Motor neuron (in vitro differentiated cells): ENCODE measurements around the gene MATR3. TPM values are rescaled to one million over a fixed set of nuclear protein-coding genes. Genes with fewer than 3 reads are reported as not detected.
A peak's percentile ranks its signal among the peaks of the same experiment; 100 is the strongest.

Source experiments
- ATAC-seq, 8 experiments: fragments of 200-7000 bp; cut with Tn5 transposase; replicated peaks in 6 of 8; 2 replicates each; pipeline ENCODE4 v1.8.0; 2021; ENCODE audit warnings: mild to moderate bottlenecking in 8 of 8, moderate library complexity in 8 of 8
- H3K27ac ChIP-seq, 2 donors: fragments of 250-450 bp; sonication (Bioruptor Pico); 2 replicates each; pipeline ENCODE4 v1.9.0; 2021; ENCODE audit warnings: antibody characterized with exemption in 2 of 2, mild to moderate bottlenecking in 2 of 2, moderate library complexity in 1 of 2
- H3K4me1 ChIP-seq, 2 donors: fragments of 250-450 bp; sonication (Bioruptor Pico); replicated peaks in 1 of 2; 2 replicates each; pipeline ENCODE4 v1.6.1; 2021; ENCODE audit warnings: antibody characterized with exemption in 2 of 2, mild to moderate bottlenecking in 2 of 2, moderate library complexity in 1 of 2
- H3K4me3 ChIP-seq, 5 donors: fragments of 250-450 bp; sonication (Bioruptor Pico); 2 replicates each; pipeline ENCODE4 v1.9.0; 2021; ENCODE audit warnings: antibody characterized with exemption in 5 of 5, mild to moderate bottlenecking in 5 of 5, moderate library complexity in 4 of 5
- WGBS, 10 experiments: fragments of 450-650 bp; shearing (Covaris generic); methylation state at CpG; one replicate each; pipeline ENCODE4 v1.0.0; 2022; 5-methylcytosine and 5-hydroxymethylcytosine counted together
- in situ Hi-C, 9 experiments: fragments of 400-800 bp; cut with MboI; loops; one replicate each; pipeline ENCODE4 v1.15.0; 2021; ENCODE audit warnings: low sequenced_read_pairs in 9 of 9, low pct_unique_long_range_greater_than_20kb in 2 of 9; ENCODE audit not compliant: unreplicated experiment in 9 of 9
- total RNA-seq, 8 experiments: library from RNA; unstranded; fragments of 300-600 nt; gene quantifications; 2 replicates each; pipeline versions ENCODE4 v1.2.3 to v1.2.4, GENCODE V29; 2022

MATR3 gene
- total RNA-seq, 8 experiments from 2014 or later: 180 to 596 (median 433) TPM

GRCh38 chr5:139275536-139275935 is 18.0 kb upstream of the MATR3 start:
- no peak for ATAC-seq
- Histone ChIP-seq H3K27ac (no peak overlapping the region), H3K4me1 (peaks cover 25 to 28% of the 10 kb centered on the region in 2 donors), H3K4me3 (no peak overlapping the region)
- 0 to 100% (median 84%) methylated on average over 1 to 3 of the region's 4 CpGs; no CpG with 5 or more reads in 2 of the 10 experiments for WGBS, 10 experiments
- in situ Hi-C loops: loop anchor here in 1 of 9 experiments (25.0 kb wide), 1 partner anchor 688 kb away; the partner anchor contains the start of gene HSPA9

DNA sequence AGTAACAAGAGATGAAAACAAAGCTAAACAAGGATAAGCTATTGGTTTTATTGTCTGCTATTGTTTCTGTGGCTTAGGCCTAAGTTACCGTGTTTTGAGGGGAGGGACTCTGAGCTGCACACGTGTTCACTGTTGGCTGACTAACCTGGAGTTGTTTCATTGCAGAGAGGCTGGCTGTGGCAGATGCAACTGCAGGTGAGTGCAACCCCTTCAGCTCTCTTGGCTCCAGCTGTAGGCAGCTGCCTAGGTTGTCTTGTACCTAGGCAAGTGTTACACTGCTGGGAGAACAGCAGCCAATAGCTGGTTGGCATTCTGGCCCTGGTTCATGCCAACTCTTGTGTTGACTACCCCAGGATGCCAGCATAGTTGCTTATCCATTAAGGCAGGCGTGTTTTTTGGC is 17.6 kb upstream of the MATR3 start:
- Histone ChIP-seq H3K4me1 (peaks cover 25 to 28% of the 10 kb centered on the region in 2 donors), H3K27ac (no peak overlapping the region), H3K4me3 (no peak overlapping the region)
- 8 to 100% (median 43%) methylated on average over 1 to 3 of the region's 3 CpGs; no CpG with 5 or more reads in 1 of the 10 experiments for WGBS, 10 experiments
- in situ Hi-C loops: loop anchor here in 1 of 9 experiments (25.0 kb wide), 1 partner anchor 689 kb away; the partner anchor contains the start of gene HSPA9
- ATAC-seq: no peak

GRCh38 chr5:139276426-139276825 is 17.1 kb upstream of the MATR3 start:
- peaks cover 25 to 28% of the 10 kb centered on the region in 2 donors for H3K4me1 ChIP-seq
- WGBS, 10 experiments: 19 to 100% (median 83%) methylated on average over 1 to 2 of the region's 2 CpGs; no CpG with 5 or more reads in 1 of the 10 experiments
- ATAC-seq: no peak
- no peak overlapping the region for H3K4me3 ChIP-seq
- H3K27ac ChIP-seq: no peak overlapping the region
- in situ Hi-C loops: loop anchor here in 1 of 9 experiments (25.0 kb wide), 1 partner anchor 689 kb away; the partner anchor contains the start of gene HSPA9

DNA sequence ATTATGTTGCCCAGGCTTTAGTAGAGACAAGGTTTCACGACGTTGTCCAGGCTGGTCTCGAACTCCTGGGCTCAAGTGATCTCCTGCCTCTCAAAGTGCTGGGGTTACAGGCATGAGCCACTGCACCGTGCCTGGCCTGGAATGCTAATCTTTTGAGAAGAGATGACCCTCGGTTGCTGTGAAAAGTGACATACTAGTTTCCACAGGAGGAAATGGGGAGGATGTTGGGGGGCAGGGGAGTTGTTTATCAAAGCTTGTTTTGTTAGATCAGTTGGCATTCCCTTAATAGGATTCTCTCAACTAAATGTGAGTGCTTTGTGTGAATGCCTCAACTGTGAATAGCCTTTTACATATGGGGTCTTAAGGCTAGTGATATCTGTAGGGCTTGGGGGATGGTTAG is 16.4 kb upstream of the MATR3 start:
- WGBS, 10 experiments: 20 to 100% (median 68%) methylated on average over 1 to 4 of the region's 5 CpGs; no CpG with 5 or more reads in 4 of the 10 experiments
- in situ Hi-C loops: loop anchor here in 1 of 9 experiments (25.0 kb wide), 1 partner anchor 690 kb away; the partner anchor contains the start of gene HSPA9
- no peak overlapping the region for H3K4me3 ChIP-seq

GRCh38 chr5:139278540-139279274 is 14.8 kb upstream of the MATR3 start:
- Histone ChIP-seq H3K27ac (no peak overlapping the region), H3K4me3 (no peak overlapping the region), H3K4me1 (peaks cover 9 to 13% of the 10 kb centered on the region in 2 donors)
- WGBS, 10 experiments: 80 to 100% (median 100%) methylated on average over 1 to 6 of the region's 6 CpGs; no CpG with 5 or more reads in 1 of the 10 experiments
- in situ Hi-C loops: loop anchor here in 1 of 9 experiments (25.0 kb wide), 1 partner anchor 691 kb away; the partner anchor contains the start of gene HSPA9
- ATAC-seq: no peak

More for the DNA sequence above, 16.4 kb upstream of the MATR3 start:
- no peak overlapping the region for H3K27ac ChIP-seq
- ATAC-seq: no peak
- peaks cover 24 to 25% of the 10 kb centered on the region in 2 donors for H3K4me1 ChIP-seq

DNA sequence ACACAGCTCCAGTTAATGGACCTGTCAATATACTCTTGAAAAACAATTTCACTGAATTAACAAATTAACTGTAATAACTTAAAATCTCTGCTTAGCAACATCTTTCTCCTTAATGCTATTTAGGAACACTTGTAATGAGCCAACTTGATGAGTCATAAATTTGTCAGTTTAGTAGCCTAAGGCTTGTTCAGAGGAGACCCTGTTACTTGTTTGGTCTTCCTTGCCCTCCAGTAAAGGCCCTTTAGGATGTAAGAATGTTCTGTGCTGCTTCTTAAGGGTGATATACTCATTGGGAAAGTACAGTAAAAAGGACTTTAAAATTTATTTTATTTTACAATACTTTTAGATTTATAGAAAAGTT is 11.4 kb upstream of the MATR3 start:
- Histone ChIP-seq H3K4me1 (no peaks in the 10 kb centered on the region), H3K4me3 (no peak overlapping the region), H3K27ac (no peak overlapping the region)
- no peak for ATAC-seq
- in situ Hi-C loops: loop anchor here in 1 of 9 experiments (25.0 kb wide), 1 partner anchor 695 kb away; the partner anchor contains the start of gene HSPA9

DNA sequence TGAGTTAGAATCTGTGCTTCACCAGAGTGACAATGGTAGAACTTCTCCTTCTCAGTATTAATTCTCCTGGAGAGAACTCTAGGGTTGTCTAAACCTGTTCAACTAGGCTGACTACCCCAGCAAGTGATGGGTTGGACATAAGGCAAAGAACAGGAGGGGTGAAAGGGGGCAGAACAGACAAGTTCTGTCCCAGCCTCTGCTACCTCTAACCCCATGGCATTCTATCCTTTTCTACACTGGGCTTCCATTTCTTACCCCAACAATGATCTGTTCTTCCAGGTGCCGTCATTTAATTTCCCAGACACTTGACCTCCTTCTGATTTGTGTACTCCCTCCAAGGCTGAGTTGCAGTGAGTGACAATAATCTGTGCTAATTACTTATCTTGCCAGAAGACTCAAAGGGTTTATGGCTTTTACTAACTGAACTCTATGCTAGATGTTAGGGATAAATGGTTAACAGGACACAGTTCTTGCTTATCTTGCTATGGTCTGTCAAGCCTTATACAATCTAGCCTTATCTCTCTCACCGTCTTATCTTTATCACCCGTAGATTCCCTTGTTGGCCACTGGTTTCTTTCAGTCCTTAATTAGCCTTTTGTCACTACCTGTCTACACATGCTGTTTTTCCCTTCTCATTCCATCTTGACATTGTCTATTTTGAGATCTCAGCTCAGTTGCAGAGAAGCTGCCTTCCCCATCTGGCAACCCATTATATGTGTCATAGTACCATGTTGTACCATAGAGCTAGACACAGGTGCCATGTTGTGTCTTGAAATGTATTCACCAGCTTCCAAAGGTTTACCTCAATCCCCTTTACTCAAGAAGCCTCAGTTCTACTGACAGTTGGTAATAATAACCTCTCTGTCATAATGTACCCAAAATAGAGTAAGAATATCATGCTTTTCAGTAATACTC is 10.0 kb upstream of the MATR3 start:
- H3K4me3 ChIP-seq: no peak overlapping the region
- in situ Hi-C loops: loop anchor here in 1 of 9 experiments (25.0 kb wide), 1 partner anchor 696 kb away; the partner anchor contains the start of gene HSPA9
- H3K4me1 ChIP-seq: no peaks in the 10 kb centered on the region
- ATAC-seq: no peak
- WGBS, 10 experiments: 33 to 100% (median 66%) methylated on average over 1 to 3 of the region's 3 CpGs; no CpG with 5 or more reads in 2 of the 10 experiments
- no peak overlapping the region for H3K27ac ChIP-seq

DNA sequence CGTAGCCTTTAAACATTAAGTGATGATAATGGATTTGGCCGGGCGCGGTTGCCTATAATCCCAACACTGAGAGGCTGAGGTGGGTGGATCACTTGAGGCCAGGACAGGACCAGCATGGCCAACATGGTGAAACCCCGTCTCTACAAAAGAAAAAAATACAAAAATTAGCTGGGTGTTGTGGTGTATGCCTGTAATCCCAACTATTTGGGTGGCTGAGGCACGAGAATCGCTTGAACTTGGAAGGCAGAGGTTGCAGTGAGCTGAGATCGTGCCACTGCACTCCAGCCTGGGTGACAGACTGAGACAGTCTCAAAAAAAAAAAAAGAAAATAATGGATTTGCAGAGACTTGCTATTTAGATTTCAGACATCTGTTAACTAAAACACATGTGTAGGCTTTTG is 9.2 kb upstream of the MATR3 start:
- 75 to 100% (median 96%) methylated on average over 1 to 8 of the region's 8 CpGs; no CpG with 5 or more reads in 2 of the 10 experiments for WGBS, 10 experiments
- H3K4me3 ChIP-seq: no peak overlapping the region
- no peaks in the 10 kb centered on the region for H3K4me1 ChIP-seq
- no peak overlapping the region for H3K27ac ChIP-seq
- in situ Hi-C loops: loop anchor here in 1 of 9 experiments (25.0 kb wide), 1 partner anchor 697 kb away; the partner anchor contains the start of gene HSPA9
- no peak for ATAC-seq

DNA sequence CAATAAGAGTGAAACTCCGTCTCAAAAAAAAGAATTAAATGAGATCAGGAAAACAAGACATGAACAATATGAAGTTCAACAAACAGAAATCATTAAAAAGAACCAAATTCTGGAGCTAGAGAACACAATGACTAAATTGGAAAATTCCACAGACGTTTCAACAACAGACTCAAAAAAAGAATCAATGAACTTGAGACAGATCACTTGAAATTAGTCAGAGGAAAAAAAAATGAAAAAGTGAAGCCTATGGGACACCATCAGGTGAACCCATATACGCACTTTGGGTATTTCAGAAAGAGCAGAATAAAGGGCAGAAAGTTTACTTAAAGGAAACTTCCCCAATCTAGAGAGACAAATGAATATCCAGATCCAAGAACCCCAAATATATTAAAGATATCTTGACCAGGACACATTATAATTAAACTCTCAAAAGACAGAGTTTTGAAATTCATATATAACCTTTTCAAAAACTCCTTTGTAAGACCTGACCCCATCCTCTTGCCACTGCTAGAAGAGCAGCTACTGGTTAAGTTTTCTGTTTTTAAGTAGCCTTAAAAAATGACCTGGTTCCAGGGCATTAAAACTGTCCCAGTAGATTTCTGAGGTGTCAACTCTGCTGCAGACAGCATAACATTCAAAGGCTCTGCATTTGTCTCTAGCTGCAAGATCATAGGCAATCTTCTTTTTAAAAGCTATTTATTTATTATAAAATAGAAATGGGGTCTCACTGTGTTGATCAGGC is 7.7 kb upstream of the MATR3 start:
- H3K27ac ChIP-seq: no peak overlapping the region
- no peak for ATAC-seq
- WGBS, 10 experiments: 64 to 100% (median 94%) methylated on average over 2 to 3 of the region's 3 CpGs; no CpG with 5 or more reads in 1 of the 10 experiments
- H3K4me3 ChIP-seq: no peak overlapping the region
- in situ Hi-C loops: loop anchor here in 1 of 9 experiments (25.0 kb wide), 1 partner anchor 699 kb away; the partner anchor contains the start of gene HSPA9
- H3K4me1 ChIP-seq: no peaks in the 10 kb centered on the region

- ATAC-seq: peak in 3 of 8 experiments; percentile 12 to 25 (median 22)
- WGBS, 10 experiments: 0 to 100% (median 77%) methylated on average over 1 to 7 of the region's 10 CpGs; no CpG with 5 or more reads in 1 of the 10 experiments
- in situ Hi-C loops: loop anchor here in 1 of 9 experiments (25.0 kb wide), 1 partner anchor 701 kb away; the partner anchor contains the start of gene HSPA9
- H3K4me3 ChIP-seq: no peak overlapping the region
- peaks cover 0 to 2% of the 10 kb centered on the region in 2 donors for H3K4me1 ChIP-seq
- H3K27ac ChIP-seq: no peak overlapping the region
These were observed 5.5 kb upstream of the MATR3 start for GRCh38 chr5:139287890-139288635.

- no peak overlapping the region for H3K27ac ChIP-seq
- H3K4me1 ChIP-seq: peaks cover 4 to 7% of the 10 kb centered on the region in 2 donors
- H3K4me3 ChIP-seq: no peak overlapping the region
- in situ Hi-C loops: loop anchor here in 1 of 9 experiments (25.0 kb wide), 1 partner anchor 704 kb away; the partner anchor contains the start of gene HSPA9
- WGBS, 10 experiments: 75 to 100% (median 92%) methylated on average over 1 to 2 of the region's 2 CpGs; no CpG with 5 or more reads in 1 of the 10 experiments
- ATAC-seq: no peak
These were observed 2.5 kb upstream of the MATR3 start for GRCh38 chr5:139291051-139291450.
